HG02943 (cell line): ENCODE results near the gene MYO19.

ENCODE experiments used
- ATAC-seq: cut with Tn5 transposase; IDR thresholded peaks from one replicate; pipeline ENCODE4 v1.9.1; 2021; ENCODE audit warnings: mild to moderate bottlenecking, low read depth, moderate library complexity; ENCODE audit not compliant: unreplicated experiment

The MYO19 gene

GRCh38 chr17:36534840-36535668, at the start of gene MYO19, which contains the start of gene PIGW:
TSS of gene MYO19 (minus strand) at chr17:36534868. CDS start at chr17:36532538, 2,330 bp downstream.
TSS of gene PIGW (plus strand) at chr17:36534987. CDS start at chr17:36537102, 2,115 bp downstream.
- peak; percentile 64 for ATAC-seq

GRCh38 chr17:36583787-36584186, 49.1 kb upstream of the MYO19 start:
- ATAC-seq, result no peak

- no peak for ATAC-seq
These were observed 44.0 kb upstream of the MYO19 start for GRCh38 chr17:36578671-36579070.

GRCh38 chr17:36576793-36577192, 42.1 kb upstream of the MYO19 start:
- no peak for ATAC-seq

- no peak for ATAC-seq
These were observed 40.4 kb upstream of the MYO19 start for GRCh38 chr17:36575028-36575427.

GRCh38 chr17:36566081-36566480, 31.4 kb upstream of the MYO19 start:
- no peak for ATAC-seq

- ATAC-seq, result no peak
These were observed 18.8 kb upstream of the MYO19 start for GRCh38 chr17:36553459-36553858.

- ATAC-seq, result no peak
These were observed 16.1 kb upstream of the MYO19 start for GRCh38 chr17:36550491-36551417.

GRCh38 chr17:36547776-36548175, 13.1 kb upstream of the MYO19 start:
- no peak for ATAC-seq

- no peak for ATAC-seq
These were observed 11.9 kb upstream of the MYO19 start for GRCh38 chr17:36546418-36547093.

GRCh38 chr17:36545465-36546417, 11.1 kb upstream of the MYO19 start:
- ATAC-seq, result peak; percentile 72

GRCh38 chr17:36545077-36545464, 10.4 kb upstream of the MYO19 start:
- peak; percentile 39 for ATAC-seq

- ATAC-seq, result peak; percentile 43
These were observed 9.8 kb upstream of the MYO19 start, which contains the start of gene GGNBP2 for GRCh38 chr17:36544307-36545076. TSS of gene GGNBP2 (plus strand) at chr17:36544919. CDS start at chr17:36545725, 806 bp downstream.

- no peak for ATAC-seq
These were observed 9.3 kb upstream of the MYO19 start for GRCh38 chr17:36544044-36544306.

- ATAC-seq, result no peak
These were observed 8.1 kb upstream of the MYO19 start for GRCh38 chr17:36542755-36543154.

- no peak for ATAC-seq
These were observed 6.0 kb upstream of the MYO19 start for GRCh38 chr17:36540696-36541095.

- peak; percentile 14 for ATAC-seq
These were observed 1.0 kb upstream of the MYO19 start for GRCh38 chr17:36535669-36536081.

GRCh38 chr17:36533935-36534839, 481 bp downstream of the MYO19 start:
- peak; percentile 22 for ATAC-seq
